OCI-LY3 (cell line): ENCODE results near the gene IL16.

Source experiments
- EZH2phosphoT487 ChIP-seq: fragments of 200-600 bp; shearing (Covaris generic); IDR thresholded peaks from 2 replicates; pipeline ENCODE4 v1.6.1; 2018; ENCODE audit warnings: antibody characterized with exemption, mixed run types, low read depth
- TF ChIP-seq, protein P1 (sequence below): fragments of 200-600, 300-600 bp; sonication (generic); IDR thresholded peaks from 2 replicates; pipeline ENCODE4 v1.5.1; 2014; ENCODE audit warnings: antibody characterized with exemption, low read length, low read depth

DNA sequence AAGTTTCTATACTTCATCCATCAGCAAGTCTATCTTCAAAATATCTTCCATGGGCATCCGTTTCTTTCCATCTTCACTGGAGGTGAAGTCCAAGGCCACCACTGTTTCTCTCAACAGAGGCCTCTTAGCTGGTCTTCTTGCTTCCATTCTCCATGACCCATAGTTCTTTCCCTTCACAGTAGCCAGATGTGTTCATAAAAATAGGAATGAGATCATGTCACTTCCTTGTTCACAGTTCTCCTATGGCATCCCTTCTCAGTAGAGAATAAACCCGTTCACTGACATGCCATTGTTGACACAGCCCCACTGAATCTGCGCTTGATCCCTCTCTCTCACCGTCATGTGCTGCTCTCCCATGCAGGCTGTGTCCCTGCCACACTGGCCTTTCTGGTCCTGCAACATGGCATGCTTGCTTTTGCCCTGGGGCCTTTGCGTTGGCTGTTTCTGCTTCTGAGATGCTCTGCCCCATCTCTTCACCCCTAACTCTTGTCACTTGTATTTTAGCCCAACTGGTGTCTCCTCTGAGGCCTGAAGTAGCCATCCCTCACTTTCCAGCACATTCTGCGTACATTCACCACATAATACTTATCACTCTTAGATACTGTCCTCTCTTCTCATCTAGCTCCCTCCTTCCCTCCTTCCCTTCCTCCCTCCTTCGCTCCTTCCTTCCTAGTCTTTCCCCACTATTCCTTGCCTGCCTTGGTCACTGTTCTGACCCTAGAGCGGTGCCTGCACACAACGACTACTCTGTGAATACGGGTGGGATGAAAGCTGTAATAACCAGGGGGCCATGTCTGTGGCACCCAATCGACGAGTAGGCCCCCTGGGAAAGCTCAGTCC lies 85.3 kb downstream of the IL16 start:
- TF ChIP-seq, protein P1, sequence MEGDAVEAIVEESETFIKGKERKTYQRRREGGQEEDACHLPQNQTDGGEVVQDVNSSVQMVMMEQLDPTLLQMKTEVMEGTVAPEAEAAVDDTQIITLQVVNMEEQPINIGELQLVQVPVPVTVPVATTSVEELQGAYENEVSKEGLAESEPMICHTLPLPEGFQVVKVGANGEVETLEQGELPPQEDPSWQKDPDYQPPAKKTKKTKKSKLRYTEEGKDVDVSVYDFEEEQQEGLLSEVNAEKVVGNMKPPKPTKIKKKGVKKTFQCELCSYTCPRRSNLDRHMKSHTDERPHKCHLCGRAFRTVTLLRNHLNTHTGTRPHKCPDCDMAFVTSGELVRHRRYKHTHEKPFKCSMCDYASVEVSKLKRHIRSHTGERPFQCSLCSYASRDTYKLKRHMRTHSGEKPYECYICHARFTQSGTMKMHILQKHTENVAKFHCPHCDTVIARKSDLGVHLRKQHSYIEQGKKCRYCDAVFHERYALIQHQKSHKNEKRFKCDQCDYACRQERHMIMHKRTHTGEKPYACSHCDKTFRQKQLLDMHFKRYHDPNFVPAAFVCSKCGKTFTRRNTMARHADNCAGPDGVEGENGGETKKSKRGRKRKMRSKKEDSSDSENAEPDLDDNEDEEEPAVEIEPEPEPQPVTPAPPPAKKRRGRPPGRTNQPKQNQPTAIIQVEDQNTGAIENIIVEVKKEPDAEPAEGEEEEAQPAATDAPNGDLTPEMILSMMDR: no peak
- no peak for TF ChIP-seq EZH2phosphoT487
